SK-N-SH treated with all-trans-retinoic acid at 6 μM for 48 hours (cell line): Measurements from ENCODE around the gene HERC2.

ENCODE experiments used
- ATAC-seq: fragments of 200-7000 bp; cut with Tn5 transposase; 3 replicates; pipeline ENCODE4 v1.9.1; 2020; ENCODE audit warnings: mild to moderate bottlenecking, moderate library complexity
- ARNTL ChIP-seq: fragments of 450-650 bp; formaldehyde crosslinking; IDR thresholded peaks from 2 replicates; pipeline ENCODE4 v1.5.0; 2020; ENCODE audit warnings: low read depth, mild to moderate bottlenecking, moderate library complexity, borderline replicate concordance
- BACH2 ChIP-seq: fragments of 250-450 bp; sonication (Bioruptor Pico); IDR thresholded peaks from 2 replicates; pipeline ENCODE4 v1.9.0; 2021; ENCODE audit warnings: mild to moderate bottlenecking, borderline replicate concordance
- ESRRG ChIP-seq: fragments of 250-450 bp; sonication (Bioruptor Pico); IDR thresholded peaks from 2 replicates; pipeline ENCODE4 v1.6.1; 2021; ENCODE audit warnings: mild to moderate bottlenecking
- GLIS3 ChIP-seq: fragments of 250-450 bp; sonication (Bioruptor Pico); IDR thresholded peaks from 2 replicates; pipeline ENCODE4 v1.5.0; 2020; ENCODE audit warnings: mild to moderate bottlenecking, moderate library complexity
- OSR1 ChIP-seq: fragments of 250-450 bp; sonication (Bioruptor Pico); IDR thresholded peaks from 2 replicates; pipeline ENCODE4 v1.8.0; 2022; ENCODE audit warnings: moderate library complexity, mild to moderate bottlenecking, inconsistent platforms
- PPARA ChIP-seq: fragments of 250-450 bp; sonication (Bioruptor Pico); IDR thresholded peaks from 2 replicates; pipeline ENCODE4 v1.5.0; 2020; ENCODE audit warnings: mild to moderate bottlenecking, borderline replicate concordance
- RARB ChIP-seq: fragments of 250-450 bp; sonication (Bioruptor Pico); IDR thresholded peaks from 2 replicates; pipeline ENCODE4 v1.8.0; 2021; ENCODE audit warnings: mild to moderate bottlenecking, moderate library complexity
- SNAI2 ChIP-seq: fragments of 250-450 bp; sonication (Bioruptor Pico); IDR thresholded peaks from 2 replicates; pipeline ENCODE4 v1.5.0; 2020; ENCODE audit warnings: mild to moderate bottlenecking, moderate library complexity
- TCF4 ChIP-seq: fragments of 250-450 bp; sonication (Bioruptor Pico); IDR thresholded peaks from 2 replicates; pipeline ENCODE4 v1.8.0; 2021; ENCODE audit warnings: mild to moderate bottlenecking, moderate library complexity, borderline replicate concordance
- TOX ChIP-seq: fragments of 250-450 bp; sonication (Bioruptor Pico); IDR thresholded peaks from 2 replicates; pipeline ENCODE4 v1.8.0; 2021; ENCODE audit warnings: mild to moderate bottlenecking, moderate library complexity, borderline replicate concordance
- ZC3H10 ChIP-seq: fragments of 250-450 bp; sonication (Bioruptor Pico); IDR thresholded peaks from 2 replicates; pipeline ENCODE4 v1.5.1; 2021; ENCODE audit warnings: mild to moderate bottlenecking, moderate library complexity
- ZFP3 ChIP-seq: fragments of 250-450 bp; sonication (Bioruptor Pico); IDR thresholded peaks from 2 replicates; pipeline ENCODE4 v1.5.0; 2020; ENCODE audit warnings: mild to moderate bottlenecking, moderate library complexity
- ZFP30 ChIP-seq: fragments of 450-650 bp; formaldehyde crosslinking; IDR thresholded peaks from 2 replicates; pipeline ENCODE4 v1.5.0; 2022; ENCODE audit warnings: mild to moderate bottlenecking, moderate library complexity
- ZNF70 ChIP-seq: fragments of 450-650 bp; formaldehyde crosslinking; IDR thresholded peaks from 2 replicates; pipeline ENCODE4 v1.5.0; 2020; ENCODE audit warnings: mild to moderate bottlenecking, moderate library complexity
- ZNF8 ChIP-seq: fragments of 450-650 bp; formaldehyde crosslinking; IDR thresholded peaks from 2 replicates; pipeline ENCODE4 v1.5.0; 2020; ENCODE audit warnings: mild to moderate bottlenecking, moderate library complexity
- TF ChIP-seq, protein P1 (sequence below): fragments of 250-450 bp; sonication (Bioruptor Pico); IDR thresholded peaks from 2 replicates; pipeline ENCODE4 v1.5.1; 2021; ENCODE audit warnings: mild to moderate bottlenecking, moderate library complexity
- TF ChIP-seq, protein P2 (sequence below): fragments of 250-450 bp; sonication (Bioruptor Pico); IDR thresholded peaks from 2 replicates; pipeline ENCODE4 v1.5.1; 2020; ENCODE audit warnings: low read depth, mild to moderate bottlenecking, moderate library complexity
- TF ChIP-seq, protein P3 (sequence below): fragments of 250-450 bp; sonication (Bioruptor Pico); IDR thresholded peaks from 2 replicates; pipeline ENCODE4 v1.8.0; 2020; ENCODE audit warnings: mild to moderate bottlenecking, moderate library complexity, borderline replicate concordance
- TF ChIP-seq, protein P4 (sequence below): fragments of 250-450 bp; sonication (Bioruptor Pico); IDR thresholded peaks from 2 replicates; pipeline ENCODE4 v1.5.0; 2020; ENCODE audit warnings: mild to moderate bottlenecking, moderate library complexity
- TF ChIP-seq, protein P5 (sequence below): fragments of 250-450 bp; sonication (Bioruptor Pico); IDR thresholded peaks from 2 replicates; pipeline ENCODE4 v1.8.0; 2021; ENCODE audit warnings: low read depth, mild to moderate bottlenecking, moderate library complexity, borderline replicate concordance

HERC2 gene

DNA sequence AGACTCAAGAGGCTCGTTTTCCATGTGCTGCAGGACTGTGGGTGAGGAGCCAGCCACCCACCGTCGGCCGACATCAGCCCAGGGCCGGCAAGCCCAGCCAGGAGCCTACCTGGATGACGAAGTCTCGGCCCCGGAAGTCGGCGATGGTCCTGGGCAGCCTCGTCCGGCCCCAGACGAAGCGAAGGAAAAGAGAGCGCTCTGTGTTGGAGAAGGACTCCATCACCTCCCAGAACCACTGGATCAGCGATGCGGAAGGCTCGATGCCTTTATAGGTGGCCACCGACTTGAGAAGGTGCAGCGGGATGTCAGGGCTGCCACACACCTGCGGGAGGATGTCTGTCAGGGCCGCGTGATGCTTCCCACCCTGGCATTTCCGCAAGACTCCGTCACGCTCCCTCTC, 209.0 kb downstream of the HERC2 start:
- ATAC-seq: no peak
- TF ChIP-seq SNAI2 (CRISPR knock-in tag) (no peak), TCF4 (no peak), OSR1 (CRISPR knock-in tag) (no peak), ESRRG (CRISPR knock-in tag) (no peak), GLIS3 (CRISPR knock-in tag) (no peak), ZFP3 (CRISPR knock-in tag) (no peak), ZNF70 (CRISPR knock-in tag) (no peak), BACH2 (CRISPR knock-in tag) (no peak), ZFP30 (CRISPR knock-in tag) (no peak), TOX (CRISPR knock-in tag) (no peak)
- TF ChIP-seq, protein P1, sequence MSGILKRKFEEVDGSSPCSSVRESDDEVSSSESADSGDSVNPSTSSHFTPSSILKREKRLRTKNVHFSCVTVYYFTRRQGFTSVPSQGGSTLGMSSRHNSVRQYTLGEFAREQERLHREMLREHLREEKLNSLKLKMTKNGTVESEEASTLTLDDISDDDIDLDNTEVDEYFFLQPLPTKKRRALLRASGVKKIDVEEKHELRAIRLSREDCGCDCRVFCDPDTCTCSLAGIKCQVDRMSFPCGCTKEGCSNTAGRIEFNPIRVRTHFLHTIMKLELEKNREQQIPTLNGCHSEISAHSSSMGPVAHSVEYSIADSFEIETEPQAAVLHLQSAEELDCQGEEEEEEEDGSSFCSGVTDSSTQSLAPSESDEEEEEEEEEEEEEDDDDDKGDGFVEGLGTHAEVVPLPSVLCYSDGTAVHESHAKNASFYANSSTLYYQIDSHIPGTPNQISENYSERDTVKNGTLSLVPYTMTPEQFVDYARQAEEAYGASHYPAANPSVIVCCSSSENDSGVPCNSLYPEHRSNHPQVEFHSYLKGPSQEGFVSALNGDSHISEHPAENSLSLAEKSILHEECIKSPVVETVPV: no peak
- TF ChIP-seq, protein P2, sequence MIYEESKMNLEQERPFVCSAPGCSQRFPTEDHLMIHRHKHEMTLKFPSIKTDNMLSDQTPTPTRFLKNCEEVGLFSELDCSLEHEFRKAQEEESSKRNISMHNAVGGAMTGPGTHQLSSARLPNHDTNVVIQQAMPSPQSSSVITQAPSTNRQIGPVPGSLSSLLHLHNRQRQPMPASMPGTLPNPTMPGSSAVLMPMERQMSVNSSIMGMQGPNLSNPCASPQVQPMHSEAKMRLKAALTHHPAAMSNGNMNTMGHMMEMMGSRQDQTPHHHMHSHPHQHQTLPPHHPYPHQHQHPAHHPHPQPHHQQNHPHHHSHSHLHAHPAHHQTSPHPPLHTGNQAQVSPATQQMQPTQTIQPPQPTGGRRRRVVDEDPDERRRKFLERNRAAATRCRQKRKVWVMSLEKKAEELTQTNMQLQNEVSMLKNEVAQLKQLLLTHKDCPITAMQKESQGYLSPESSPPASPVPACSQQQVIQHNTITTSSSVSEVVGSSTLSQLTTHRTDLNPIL (CRISPR knock-in tag): no peak
- TF ChIP-seq, protein P3, sequence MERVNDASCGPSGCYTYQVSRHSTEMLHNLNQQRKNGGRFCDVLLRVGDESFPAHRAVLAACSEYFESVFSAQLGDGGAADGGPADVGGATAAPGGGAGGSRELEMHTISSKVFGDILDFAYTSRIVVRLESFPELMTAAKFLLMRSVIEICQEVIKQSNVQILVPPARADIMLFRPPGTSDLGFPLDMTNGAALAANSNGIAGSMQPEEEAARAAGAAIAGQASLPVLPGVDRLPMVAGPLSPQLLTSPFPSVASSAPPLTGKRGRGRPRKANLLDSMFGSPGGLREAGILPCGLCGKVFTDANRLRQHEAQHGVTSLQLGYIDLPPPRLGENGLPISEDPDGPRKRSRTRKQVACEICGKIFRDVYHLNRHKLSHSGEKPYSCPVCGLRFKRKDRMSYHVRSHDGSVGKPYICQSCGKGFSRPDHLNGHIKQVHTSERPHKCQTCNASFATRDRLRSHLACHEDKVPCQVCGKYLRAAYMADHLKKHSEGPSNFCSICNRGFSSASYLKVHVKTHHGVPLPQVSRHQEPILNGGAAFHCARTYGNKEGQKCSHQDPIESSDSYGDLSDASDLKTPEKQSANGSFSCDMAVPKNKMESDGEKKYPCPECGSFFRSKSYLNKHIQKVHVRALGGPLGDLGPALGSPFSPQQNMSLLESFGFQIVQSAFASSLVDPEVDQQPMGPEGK (CRISPR knock-in tag): no peak
- TF ChIP-seq, all 23 proteins: peak for 0

DNA sequence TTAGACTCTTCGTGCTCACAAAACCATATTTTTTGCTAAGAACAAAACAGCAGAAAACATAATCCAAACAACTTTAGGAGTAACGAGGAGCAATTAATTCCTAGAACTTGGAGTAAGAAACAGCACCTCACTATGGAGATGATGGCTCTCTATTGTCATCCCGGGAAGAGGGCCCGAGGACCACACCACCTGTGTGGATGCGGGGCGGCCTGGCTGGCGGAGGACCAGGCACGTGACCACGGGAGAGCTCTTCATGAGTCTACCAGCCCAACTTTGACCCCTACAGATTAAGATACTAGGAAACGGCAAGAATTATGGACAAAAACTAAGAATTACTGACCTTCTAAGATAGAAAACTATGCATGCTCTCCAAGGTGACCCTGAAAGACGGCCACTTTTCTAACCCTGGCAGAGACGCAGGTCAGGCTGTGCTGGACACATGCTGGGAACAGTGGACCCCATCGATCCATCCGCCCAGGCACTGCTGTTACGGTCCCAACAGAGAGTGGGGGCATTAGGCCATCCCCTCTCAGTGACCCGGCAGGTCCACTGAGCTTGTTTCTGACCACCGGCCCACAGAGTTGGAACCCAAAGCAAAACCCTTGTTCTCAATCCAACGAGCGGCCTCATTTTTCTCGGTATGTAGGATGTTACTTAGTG, 209.7 kb downstream of the HERC2 start:
- TF ChIP-seq ZNF70 (CRISPR knock-in tag) (no peak), BACH2 (CRISPR knock-in tag) (no peak), ZFP30 (CRISPR knock-in tag) (no peak), PPARA (CRISPR knock-in tag) (no peak), GLIS3 (CRISPR knock-in tag) (no peak), TCF4 (no peak), ARNTL (no peak)
- TF ChIP-seq, all 23 proteins: peak for 0
- ATAC-seq: no peak

DNA sequence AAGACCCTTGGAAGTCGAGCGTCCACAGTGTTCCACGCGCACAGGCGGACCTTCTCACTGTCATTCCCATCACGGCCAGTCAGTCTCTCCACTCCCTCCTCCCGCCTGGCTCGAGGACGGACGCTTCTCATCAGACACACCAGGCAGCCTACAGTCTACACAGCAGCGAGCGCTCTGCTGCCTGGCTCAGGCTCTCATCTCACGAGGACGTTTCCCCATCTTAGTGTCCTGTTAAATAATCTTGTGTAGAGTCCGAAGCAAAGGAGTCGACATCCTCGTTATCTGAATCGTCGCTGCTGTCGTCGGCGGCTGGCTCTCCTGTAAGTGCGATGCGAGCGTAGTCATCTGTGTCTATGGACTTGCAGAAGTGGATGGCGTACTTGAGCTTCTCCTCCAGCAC, 210.4 kb downstream of the HERC2 start:
- ATAC-seq: no peak

More for the DNA sequence above, 210.4 kb downstream of the HERC2 start:
- no peak for TF ChIP-seq ZC3H10
- no peak for TF ChIP-seq ZNF8 (CRISPR knock-in tag)
- no peak for TF ChIP-seq ZNF70 (CRISPR knock-in tag)
- TF ChIP-seq ZFP30 (CRISPR knock-in tag): no peak
- TF ChIP-seq, protein P4, sequence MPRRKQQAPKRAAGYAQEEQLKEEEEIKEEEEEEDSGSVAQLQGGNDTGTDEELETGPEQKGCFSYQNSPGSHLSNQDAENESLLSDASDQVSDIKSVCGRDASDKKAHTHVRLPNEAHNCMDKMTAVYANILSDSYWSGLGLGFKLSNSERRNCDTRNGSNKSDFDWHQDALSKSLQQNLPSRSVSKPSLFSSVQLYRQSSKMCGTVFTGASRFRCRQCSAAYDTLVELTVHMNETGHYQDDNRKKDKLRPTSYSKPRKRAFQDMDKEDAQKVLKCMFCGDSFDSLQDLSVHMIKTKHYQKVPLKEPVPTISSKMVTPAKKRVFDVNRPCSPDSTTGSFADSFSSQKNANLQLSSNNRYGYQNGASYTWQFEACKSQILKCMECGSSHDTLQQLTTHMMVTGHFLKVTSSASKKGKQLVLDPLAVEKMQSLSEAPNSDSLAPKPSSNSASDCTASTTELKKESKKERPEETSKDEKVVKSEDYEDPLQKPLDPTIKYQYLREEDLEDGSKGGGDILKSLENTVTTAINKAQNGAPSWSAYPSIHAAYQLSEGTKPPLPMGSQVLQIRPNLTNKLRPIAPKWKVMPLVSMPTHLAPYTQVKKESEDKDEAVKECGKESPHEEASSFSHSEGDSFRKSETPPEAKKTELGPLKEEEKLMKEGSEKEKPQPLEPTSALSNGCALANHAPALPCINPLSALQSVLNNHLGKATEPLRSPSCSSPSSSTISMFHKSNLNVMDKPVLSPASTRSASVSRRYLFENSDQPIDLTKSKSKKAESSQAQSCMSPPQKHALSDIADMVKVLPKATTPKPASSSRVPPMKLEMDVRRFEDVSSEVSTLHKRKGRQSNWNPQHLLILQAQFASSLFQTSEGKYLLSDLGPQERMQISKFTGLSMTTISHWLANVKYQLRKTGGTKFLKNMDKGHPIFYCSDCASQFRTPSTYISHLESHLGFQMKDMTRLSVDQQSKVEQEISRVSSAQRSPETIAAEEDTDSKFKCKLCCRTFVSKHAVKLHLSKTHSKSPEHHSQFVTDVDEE (CRISPR knock-in tag): no peak
- TF ChIP-seq RARB: no peak
- no peak for TF ChIP-seq OSR1 (CRISPR knock-in tag)
- TF ChIP-seq, protein P5, sequence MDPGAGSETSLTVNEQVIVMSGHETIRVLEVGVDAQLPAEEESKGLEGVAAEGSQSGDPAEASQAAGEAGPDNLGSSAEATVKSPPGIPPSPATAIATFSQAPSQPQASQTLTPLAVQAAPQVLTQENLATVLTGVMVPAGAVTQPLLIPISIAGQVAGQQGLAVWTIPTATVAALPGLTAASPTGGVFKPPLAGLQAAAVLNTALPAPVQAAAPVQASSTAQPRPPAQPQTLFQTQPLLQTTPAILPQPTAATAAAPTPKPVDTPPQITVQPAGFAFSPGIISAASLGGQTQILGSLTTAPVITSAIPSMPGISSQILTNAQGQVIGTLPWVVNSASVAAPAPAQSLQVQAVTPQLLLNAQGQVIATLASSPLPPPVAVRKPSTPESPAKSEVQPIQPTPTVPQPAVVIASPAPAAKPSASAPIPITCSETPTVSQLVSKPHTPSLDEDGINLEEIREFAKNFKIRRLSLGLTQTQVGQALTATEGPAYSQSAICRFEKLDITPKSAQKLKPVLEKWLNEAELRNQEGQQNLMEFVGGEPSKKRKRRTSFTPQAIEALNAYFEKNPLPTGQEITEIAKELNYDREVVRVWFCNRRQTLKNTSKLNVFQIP (CRISPR knock-in tag): no peak
- TF ChIP-seq ZFP3 (CRISPR knock-in tag): no peak
- no peak for TF ChIP-seq TCF4
